Measurements from ENCODE around the gene HOXD8. TPM values are rescaled to one million over a fixed set of nuclear protein-coding genes. Genes with fewer than 3 reads are reported as not detected.

HOXD8 gene
- polyA plus RNA-seq, 1 of the 3 experiments (the other 2 are of a cell fraction), result 6.4 TPM

- H3K27ac ChIP-seq (ENCODE audit: low read depth in 2 of 2, low read length in 1 of 2), result peak overlapping the region; percentile 63 to 92
- H3K27me3 ChIP-seq (ENCODE audit: insufficient read depth), result no peaks in the 10 kb centered on the region
- peaks cover 33% of the 10 kb centered on the region for H3F3A ChIP-seq (replicated peaks; ENCODE audit: insufficient read depth)
- H3K9me2 ChIP-seq, result no peaks in the 10 kb centered on the region
- POLR2A ChIA-PET, result interaction anchor here (0.6 to 2.6 kb wide), 8 partner anchors 15 to 500 kb away, joined by 3 to 16 read pairs (median 8); partner anchors contain the start of genes HOXD3 and HOXD9
- peak overlapping the region; percentile 94 for H3K9ac ChIP-seq
- H2AFZ ChIP-seq (ENCODE audit: low read depth), result peak overlapping the region; percentile 61; the same call in 1 of the 2 replicates
- H4K20me1 ChIP-seq (ENCODE audit: insufficient read depth), result no peaks in the 10 kb centered on the region
- H3K4me1 ChIP-seq (ENCODE audit: control insufficient read depth in 1 of 2, insufficient read depth in 2 of 2, low read depth in 1 of 2, low read length in 1 of 2), result peaks cover 33 to 59% of the 10 kb centered on the region in 2 experiments
- peaks cover 45% of the 10 kb centered on the region for H3K79me2 ChIP-seq (ENCODE audit: insufficient read depth)
- TF ChIP-seq, protein P1, sequence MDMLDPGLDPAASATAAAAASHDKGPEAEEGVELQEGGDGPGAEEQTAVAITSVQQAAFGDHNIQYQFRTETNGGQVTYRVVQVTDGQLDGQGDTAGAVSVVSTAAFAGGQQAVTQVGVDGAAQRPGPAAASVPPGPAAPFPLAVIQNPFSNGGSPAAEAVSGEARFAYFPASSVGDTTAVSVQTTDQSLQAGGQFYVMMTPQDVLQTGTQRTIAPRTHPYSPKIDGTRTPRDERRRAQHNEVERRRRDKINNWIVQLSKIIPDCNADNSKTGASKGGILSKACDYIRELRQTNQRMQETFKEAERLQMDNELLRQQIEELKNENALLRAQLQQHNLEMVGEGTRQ (IDR thresholded peaks at IDR 0.05; ENCODE audit: borderline replicate concordance, low read depth, low read length), result no peak
- peak; percentile 26 for TF ChIP-seq CHD2 (IDR thresholded peaks at IDR 0.05; ENCODE audit: low read length, partially characterized antibody)
- CTCF ChIA-PET, result interaction anchor here (1.2 to 26.1 kb wide), 10 partner anchors 13 to 1011 kb away, joined by 3 to 1047 read pairs (median 52); partner anchors contain the start of genes HOXD3 and HOXD9
- H3K9me3 ChIP-seq, result no peaks in the 10 kb centered on the region
- peak overlapping the region; percentile 83 to 86 for H3K4me3 ChIP-seq (ENCODE audit: low read depth in 2 of 2, low read length in 1 of 2)
- WGBS (ENCODE audit: low lambda C conversion rate), result 14% methylated on average over 1 of the region's 2 CpGs
- H3K4me2 ChIP-seq, result peak overlapping the region; percentile 96
- DNase-seq, result no peak
- no peaks in the 10 kb centered on the region for H3K36me3 ChIP-seq (replicated peaks in 1 of 2; ENCODE audit: control insufficient read depth in 1 of 2, insufficient read depth in 2 of 2, low read length in 1 of 2)
Observed at GRCh38 chr2:176137252-176137580, 7.7 kb downstream of the HOXD8 start.

GRCh38 chr2:176137906-176138305 lies 8.4 kb downstream of the HOXD8 start:
- Histone ChIP-seq H3K79me2 (ENCODE audit: insufficient read depth) (peaks cover 45% of the 10 kb centered on the region), H4K20me1 (ENCODE audit: insufficient read depth) (no peaks in the 10 kb centered on the region), H3K4me1 (ENCODE audit: control insufficient read depth in 1 of 2, insufficient read depth in 2 of 2, low read depth in 1 of 2, low read length in 1 of 2) (peaks cover 31 to 55% of the 10 kb centered on the region in 2 experiments), H3K9ac (peak overlapping the region; percentile 94; the same call in 1 of the 2 replicates), H3K27me3 (ENCODE audit: insufficient read depth) (no peaks in the 10 kb centered on the region), H3K4me3 (ENCODE audit: low read depth in 2 of 2, low read length in 1 of 2) (peak overlapping the region; percentile 83 to 86), H3K9me2 (no peaks in the 10 kb centered on the region), H3K36me3 (replicated peaks in 1 of 2; ENCODE audit: control insufficient read depth in 1 of 2, insufficient read depth in 2 of 2, low read length in 1 of 2) (no peaks in the 10 kb centered on the region), H3K27ac (ENCODE audit: low read depth in 2 of 2, low read length in 1 of 2) (peak overlapping the region; percentile 63 to 92; a peak in 3 of 4 replicates), H3K4me2 (peak overlapping the region; percentile 96), H3F3A (replicated peaks; ENCODE audit: insufficient read depth) (peaks cover 33% of the 10 kb centered on the region), H3K9me3 (no peaks in the 10 kb centered on the region), H2AFZ (ENCODE audit: low read depth) (peak overlapping the region; percentile 94; the same call in 1 of the 2 replicates)
- 42% methylated on average over 8 of the region's 8 CpGs for WGBS (ENCODE audit: low lambda C conversion rate)
- POLR2A ChIA-PET, result interaction anchor here (1.4 to 2.6 kb wide), 3 partner anchors 132 to 437 kb away, joined by 4 to 12 read pairs (median 11); partner anchors contain the start of gene MTX2
- CTCF ChIA-PET, result interaction anchor here (0.8 to 26.1 kb wide), 13 partner anchors 14 to 1011 kb away, joined by 3 to 1047 read pairs (median 26); partner anchors contain the start of genes HOXD3 and HOXD9
- DNase-seq, result no peak
- TF ChIP-seq SIN3A (IDR thresholded peaks at IDR 0.05; ENCODE audit: borderline replicate concordance, low read depth, low read length) (0 out of 2 replicates have a peak, but pooled peaks have one; percentile 43), MXI1 (IDR thresholded peaks at IDR 0.05; ENCODE audit: low read depth, low read length) (0 out of 2 replicates have a peak, but pooled peaks have one; percentile 14), NRF1 (IDR thresholded peaks at IDR 0.05; ENCODE audit: low read depth, low read length) (peak; percentile 43; the same call in 1 of the 2 replicates)
- TF ChIP-seq, protein P2, sequence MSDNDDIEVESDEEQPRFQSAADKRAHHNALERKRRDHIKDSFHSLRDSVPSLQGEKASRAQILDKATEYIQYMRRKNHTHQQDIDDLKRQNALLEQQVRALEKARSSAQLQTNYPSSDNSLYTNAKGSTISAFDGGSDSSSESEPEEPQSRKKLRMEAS (IDR thresholded peaks at IDR 0.05; ENCODE audit: low read depth), result no peak

DNA sequence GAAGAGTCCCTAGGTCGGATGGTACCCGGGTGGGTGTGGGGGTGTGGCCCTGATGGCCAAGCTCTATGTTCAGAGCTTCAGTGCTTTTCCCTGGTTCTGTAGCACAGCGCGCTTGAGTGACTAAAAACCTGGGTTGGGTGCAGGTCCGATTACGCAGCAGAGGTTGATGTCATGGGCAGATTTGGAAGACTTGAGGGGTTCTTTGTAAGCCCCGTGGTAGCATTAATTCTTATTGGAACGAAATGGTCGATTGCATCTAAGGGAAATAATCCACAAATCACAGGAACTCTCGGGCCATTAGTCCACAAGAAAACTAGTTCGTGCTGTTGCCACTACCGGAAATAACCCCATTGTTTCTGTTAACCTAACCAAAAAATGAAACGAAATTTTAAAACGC lies 9.0 kb downstream of the HOXD8 start:
- no peaks in the 10 kb centered on the region for H3K9me3 ChIP-seq
- no peaks in the 10 kb centered on the region for H4K20me1 ChIP-seq (ENCODE audit: insufficient read depth)
- ChIA-PET CTCF (interaction anchor here (0.8 to 26.1 kb wide), 18 partner anchors 8 to 1195 kb away, joined by 3 to 1047 read pairs (median 15); partner anchors contain the start of genes HOXD3, HOXD4 and HOXD9), POLR2A (interaction anchor here (1.4 to 3.0 kb wide), 4 partner anchors 131 to 499 kb away, joined by 4 to 21 read pairs (median 15); partner anchors contain the start of gene MTX2)
- H2AFZ ChIP-seq (ENCODE audit: low read depth), result peak overlapping the region; percentile 94
- H3K79me2 ChIP-seq (ENCODE audit: insufficient read depth), result peaks cover 45% of the 10 kb centered on the region
- no peaks in the 10 kb centered on the region for H3K36me3 ChIP-seq (replicated peaks in 1 of 2; ENCODE audit: control insufficient read depth in 1 of 2, insufficient read depth in 2 of 2, low read length in 1 of 2)
- 28% methylated on average over 14 of the region's 14 CpGs for WGBS (ENCODE audit: low lambda C conversion rate)
- peak overlapping the region; percentile 83 to 86 for H3K4me3 ChIP-seq (ENCODE audit: low read depth in 2 of 2, low read length in 1 of 2)
- TF ChIP-seq MEF2A (IDR thresholded peaks at IDR 0.05; ENCODE audit: borderline replicate concordance, low read depth) (no peak), NRF1 (IDR thresholded peaks at IDR 0.05; ENCODE audit: low read depth, low read length) (no peak), YY1 (IDR thresholded peaks at IDR 0.05; ENCODE audit: low read depth) (no peak; the same call in 1 of the 2 replicates), CHD2 (IDR thresholded peaks at IDR 0.05; ENCODE audit: low read length, partially characterized antibody) (peak; percentile 9)
- TF ChIP-seq, protein P3, sequence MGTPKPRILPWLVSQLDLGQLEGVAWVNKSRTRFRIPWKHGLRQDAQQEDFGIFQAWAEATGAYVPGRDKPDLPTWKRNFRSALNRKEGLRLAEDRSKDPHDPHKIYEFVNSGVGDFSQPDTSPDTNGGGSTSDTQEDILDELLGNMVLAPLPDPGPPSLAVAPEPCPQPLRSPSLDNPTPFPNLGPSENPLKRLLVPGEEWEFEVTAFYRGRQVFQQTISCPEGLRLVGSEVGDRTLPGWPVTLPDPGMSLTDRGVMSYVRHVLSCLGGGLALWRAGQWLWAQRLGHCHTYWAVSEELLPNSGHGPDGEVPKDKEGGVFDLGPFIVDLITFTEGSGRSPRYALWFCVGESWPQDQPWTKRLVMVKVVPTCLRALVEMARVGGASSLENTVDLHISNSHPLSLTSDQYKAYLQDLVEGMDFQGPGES (IDR thresholded peaks at IDR 0.05; ENCODE audit: low read depth, low read length), result no peak
- H3K9ac ChIP-seq, result peak overlapping the region; percentile 94
- peak overlapping the region; percentile 96 for H3K4me2 ChIP-seq
- H3K9me2 ChIP-seq, result no peaks in the 10 kb centered on the region
- peaks cover 33% of the 10 kb centered on the region for H3F3A ChIP-seq (replicated peaks; ENCODE audit: insufficient read depth)
- H3K27ac ChIP-seq (ENCODE audit: low read depth in 2 of 2, low read length in 1 of 2), result peak overlapping the region; percentile 63 to 92
- no peaks in the 10 kb centered on the region for H3K27me3 ChIP-seq (ENCODE audit: insufficient read depth)
- H3K4me1 ChIP-seq (ENCODE audit: control insufficient read depth in 1 of 2, insufficient read depth in 2 of 2, low read depth in 1 of 2, low read length in 1 of 2), result peaks cover 25 to 48% of the 10 kb centered on the region in 2 experiments
- no peak for DNase-seq

Measured in SK-N-SH (cell line).